Smooth muscle cell of the brain vasculature (primary cell): ENCODE results near the gene PDE6A.
"Not testable (repeated sequence)": the region's sequence is repeated elsewhere in the genome, so short reads cannot be mapped to it uniquely, and the experiment has no call there.

Source experiments
- DNase-seq: peaks from one replicate; pipeline ENCODE4 v3.0.0-alpha.2; 2012; ENCODE audit warnings: low read depth, low spot score

The PDE6A gene

GRCh38 chr5:149953436-149954121, 9.0 kb upstream of the PDE6A start:
- no peak for DNase-seq

DNA sequence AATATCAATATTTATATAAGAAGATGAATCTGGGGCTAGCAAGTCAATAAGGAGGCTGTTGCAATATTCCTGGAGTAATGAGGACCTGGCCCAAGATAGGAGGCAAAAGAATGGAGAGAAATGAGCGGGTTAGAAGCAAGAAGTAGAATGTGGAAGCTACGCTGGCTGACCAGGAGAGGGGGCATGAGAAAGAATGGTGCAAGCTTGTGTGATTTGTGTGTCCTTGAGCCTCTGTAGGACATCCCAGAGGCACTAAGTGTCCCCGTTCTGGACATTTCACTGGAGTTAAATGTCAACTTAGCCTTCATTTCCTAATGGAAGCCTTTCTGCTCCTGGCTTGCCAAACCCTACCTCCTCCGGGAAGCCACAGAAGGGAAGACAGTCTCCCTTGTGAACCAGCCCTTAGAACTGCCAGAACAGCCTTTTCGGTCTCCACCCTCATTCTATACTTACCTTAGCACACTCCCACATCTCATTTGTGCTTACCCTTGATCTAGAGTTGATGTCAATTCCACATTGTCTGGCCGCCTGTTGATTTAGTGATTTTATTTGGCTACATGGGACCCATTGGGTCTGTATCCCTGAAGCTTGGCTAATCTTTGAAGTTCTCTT, 6.7 kb upstream of the PDE6A start:
- no peak for DNase-seq

GRCh38 chr5:149948993-149949392, 4.4 kb upstream of the PDE6A start:
- no peak for DNase-seq

GRCh38 chr5:149946118-149946517, 1.5 kb upstream of the PDE6A start:
- no peak for DNase-seq

DNA sequence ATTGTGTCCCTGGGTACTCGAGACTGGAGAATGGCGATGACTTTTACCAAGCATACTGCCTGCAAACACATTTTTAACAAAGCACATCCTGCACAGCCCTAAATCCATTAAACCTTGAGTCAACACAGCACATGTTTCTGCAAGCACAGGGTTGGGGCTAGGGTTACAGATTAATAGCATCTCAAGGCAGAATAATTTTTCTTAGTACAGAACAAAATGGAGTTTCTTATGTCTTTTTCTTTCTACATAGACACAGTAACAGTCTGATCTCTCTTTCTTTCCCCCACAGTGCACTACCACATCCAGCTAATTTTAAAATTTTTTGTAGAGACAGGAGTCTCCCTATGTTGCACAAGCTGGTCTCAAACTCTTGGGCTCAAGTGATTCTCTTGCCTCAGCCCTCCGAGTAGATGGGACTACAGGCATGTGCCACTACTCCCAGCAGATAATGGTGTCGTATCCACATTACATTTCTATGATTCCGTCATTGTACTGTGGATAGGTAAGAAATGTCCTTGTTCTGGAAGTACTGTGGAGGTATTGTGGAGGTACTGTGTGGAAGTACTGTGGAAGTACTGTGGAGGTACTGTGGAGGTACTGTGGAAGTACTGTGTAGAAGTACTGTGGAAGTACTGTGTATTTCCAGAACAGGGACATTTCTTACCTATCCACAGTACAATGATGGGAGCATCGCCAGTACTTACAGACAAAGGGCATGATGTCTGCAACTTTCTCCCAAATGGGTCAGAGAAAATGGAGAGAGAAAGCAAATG, 1.2 kb downstream of the PDE6A start:
- not testable (repeated sequence) for DNase-seq

DNA sequence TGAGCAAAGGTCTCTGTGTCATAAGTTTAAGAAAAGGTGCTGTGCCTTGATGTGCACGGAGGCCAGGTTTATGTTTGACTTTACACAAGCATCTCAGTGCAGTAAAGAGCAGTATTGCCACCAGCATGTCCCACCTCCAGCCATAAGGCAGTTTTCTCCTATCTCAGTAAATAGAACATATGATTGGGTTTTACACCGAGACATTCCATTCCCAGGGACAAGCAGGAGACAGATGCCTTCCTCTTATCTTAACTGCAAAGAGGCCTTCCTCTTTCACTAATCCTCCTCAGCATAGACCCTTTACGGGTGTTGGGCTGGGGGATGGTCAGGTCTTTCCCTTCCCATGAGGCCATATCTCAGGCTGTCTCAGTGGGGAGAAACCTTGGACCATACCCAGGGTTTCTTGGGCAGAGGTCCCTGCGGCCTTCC, 1.8 kb downstream of the PDE6A start:
- DNase-seq: not testable (repeated sequence)

DNA sequence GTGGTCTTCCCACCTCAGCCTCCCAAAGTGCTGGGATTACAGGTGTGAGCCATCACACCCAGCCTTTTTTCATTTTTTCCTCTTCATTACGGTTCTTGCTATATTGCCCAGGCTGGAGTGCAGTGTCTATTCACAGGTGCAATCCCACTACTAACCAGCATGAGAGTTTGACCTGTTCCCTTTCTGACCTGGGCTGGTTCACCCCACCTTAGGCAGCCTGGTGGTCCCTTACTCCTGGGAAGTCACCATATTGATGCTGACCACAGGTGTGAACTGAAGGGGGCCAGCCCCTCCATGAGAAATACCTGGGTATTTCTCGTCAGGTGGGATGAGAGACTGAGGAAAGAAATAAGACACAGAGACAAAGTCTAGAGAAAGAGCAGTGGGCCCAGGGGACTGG, 2.4 kb downstream of the PDE6A start:
- no peak for DNase-seq

DNA sequence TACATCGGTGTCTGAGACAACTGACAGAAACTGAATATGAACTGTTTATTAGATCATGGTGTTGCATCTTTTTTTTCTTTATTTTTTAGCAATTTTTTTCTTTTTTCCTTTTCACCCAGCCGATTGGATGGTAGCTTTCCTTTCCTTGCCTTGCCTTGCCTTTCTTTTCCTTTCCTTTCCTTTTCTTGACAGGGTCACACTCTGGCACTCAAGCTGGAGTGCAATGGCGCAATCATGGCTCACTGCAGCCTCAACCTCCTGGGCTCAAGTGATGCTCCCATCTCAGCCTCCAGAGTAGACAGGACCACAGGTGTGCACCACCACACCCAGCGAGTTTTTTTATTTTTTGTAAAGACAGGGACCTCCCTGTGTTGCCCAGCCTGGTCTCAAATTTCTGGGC, 2.8 kb downstream of the PDE6A start:
- no peak for DNase-seq

- DNase-seq: no peak
These were observed 3.5 kb downstream of the PDE6A start for GRCh38 chr5:149940941-149941644.

GRCh38 chr5:149940077-149940574, 4.5 kb downstream of the PDE6A start:
- DNase-seq: no peak

DNA sequence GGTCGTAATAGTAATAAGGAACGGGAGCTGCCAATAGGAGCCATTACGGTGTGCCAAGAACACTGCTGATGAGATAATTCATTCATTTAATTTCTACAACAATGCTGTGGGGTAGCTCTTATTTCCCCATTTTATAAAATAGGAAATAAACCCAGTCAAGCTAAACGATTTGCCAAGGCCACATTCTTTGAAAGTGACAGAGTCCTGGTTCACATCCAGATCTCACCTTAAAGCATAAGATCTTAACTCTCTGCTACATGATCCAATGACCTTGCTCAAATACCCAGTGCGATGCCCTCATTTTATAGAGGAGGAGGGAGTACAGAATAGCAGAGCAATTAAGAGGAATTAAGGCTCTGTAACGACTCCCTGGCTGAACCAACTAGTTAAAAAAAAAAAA, 5.0 kb downstream of the PDE6A start:
- no peak for DNase-seq

GRCh38 chr5:149938791-149939358, 5.7 kb downstream of the PDE6A start:
- no peak for DNase-seq

DNA sequence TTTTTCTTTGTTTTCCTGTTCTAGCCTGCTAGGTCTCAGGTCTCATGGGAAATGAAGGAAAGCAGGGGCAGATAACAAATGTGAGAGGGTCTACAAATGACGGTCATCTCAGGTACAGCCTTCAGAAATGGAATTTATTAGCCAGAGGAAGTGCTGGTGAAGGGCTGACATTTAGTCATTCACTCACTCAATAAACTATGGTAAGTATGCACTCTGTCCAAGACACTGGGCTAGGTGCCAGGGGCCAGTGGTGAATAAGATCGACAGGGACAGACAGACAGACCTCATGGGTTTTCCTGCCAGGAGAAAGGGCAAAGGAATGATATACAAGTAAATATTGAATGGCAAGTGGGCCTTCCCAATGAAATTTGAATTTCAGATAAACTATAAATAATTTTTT, 6.3 kb downstream of the PDE6A start:
- no peak for DNase-seq

GRCh38 chr5:149937610-149938009, 7.0 kb downstream of the PDE6A start:
- no peak for DNase-seq

- DNase-seq: no peak
These were observed 7.9 kb downstream of the PDE6A start for GRCh38 chr5:149936700-149937091.

GRCh38 chr5:149936044-149936699, 8.4 kb downstream of the PDE6A start:
- no peak for DNase-seq

- DNase-seq: no peak
These were observed 9.1 kb downstream of the PDE6A start for GRCh38 chr5:149935431-149935901.

DNA sequence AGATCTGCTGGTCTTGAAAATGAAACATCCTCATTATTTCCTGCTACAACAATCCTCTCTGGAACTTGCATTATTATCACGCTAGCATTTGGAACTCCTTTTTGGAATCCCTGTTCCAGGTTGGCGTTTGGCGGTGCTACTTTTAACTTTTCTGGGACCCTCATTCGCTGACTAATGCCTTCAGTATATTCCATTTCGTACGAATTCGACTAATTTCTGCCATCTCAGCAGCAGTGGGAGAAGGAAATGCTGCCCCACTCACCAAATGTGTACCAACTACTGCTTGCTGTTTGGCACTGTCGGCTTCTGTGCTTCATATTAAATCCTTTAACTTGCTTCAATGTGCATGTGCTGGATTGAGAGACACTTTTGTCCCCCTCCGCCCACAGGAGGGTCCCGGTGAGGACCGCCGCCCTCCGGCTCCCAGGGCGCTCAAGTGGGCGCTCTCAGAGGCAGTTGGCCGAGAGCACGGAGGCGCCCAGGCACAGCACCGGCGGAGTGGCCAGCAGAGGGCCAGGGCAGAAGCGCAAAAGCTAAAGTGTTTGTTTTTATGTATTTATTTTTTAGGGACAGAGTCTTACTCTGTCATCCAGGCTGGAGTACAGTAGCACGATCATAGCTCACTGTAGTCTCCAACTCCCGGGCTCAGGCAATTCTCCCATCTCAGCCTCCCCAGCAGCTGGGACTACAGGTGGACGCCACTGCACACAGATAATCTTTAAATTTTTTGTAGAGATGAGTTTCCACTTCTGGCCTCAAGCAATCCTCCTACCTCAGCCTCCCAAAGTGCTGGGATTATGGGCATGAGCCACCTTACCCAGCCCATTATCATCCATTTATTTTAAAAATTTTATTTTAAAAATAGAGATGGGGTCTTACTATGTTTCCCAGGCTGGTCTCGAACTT, 11.9 kb downstream of the PDE6A start:
- no peak for DNase-seq

- DNase-seq: no peak
These were observed 12.6 kb downstream of the PDE6A start for GRCh38 chr5:149931992-149932436.
